ENCODE data around the gene PXDC1.

GRCh38 chr6:3742426-3743344 lies 8.8 kb downstream of the PXDC1 start:
- TF ChIP-seq POLR2A (IDR thresholded peaks at IDR 0.05; ENCODE audit: low read length): no peak
- no peak for TF ChIP-seq GATA1 (IDR thresholded peaks at IDR 0.05; ENCODE audit: low read depth, low read length)
